ENCODE results near the gene CGB5. TPM values are rescaled to one million over a fixed set of nuclear protein-coding genes. Genes with fewer than 3 reads are reported as not detected.

CGB5 gene
- total and polyA plus RNA-seq, 2 donors (not counting 3 experiments of a cell fraction or from before 2014, with no cell fraction given), result not detected

DNA sequence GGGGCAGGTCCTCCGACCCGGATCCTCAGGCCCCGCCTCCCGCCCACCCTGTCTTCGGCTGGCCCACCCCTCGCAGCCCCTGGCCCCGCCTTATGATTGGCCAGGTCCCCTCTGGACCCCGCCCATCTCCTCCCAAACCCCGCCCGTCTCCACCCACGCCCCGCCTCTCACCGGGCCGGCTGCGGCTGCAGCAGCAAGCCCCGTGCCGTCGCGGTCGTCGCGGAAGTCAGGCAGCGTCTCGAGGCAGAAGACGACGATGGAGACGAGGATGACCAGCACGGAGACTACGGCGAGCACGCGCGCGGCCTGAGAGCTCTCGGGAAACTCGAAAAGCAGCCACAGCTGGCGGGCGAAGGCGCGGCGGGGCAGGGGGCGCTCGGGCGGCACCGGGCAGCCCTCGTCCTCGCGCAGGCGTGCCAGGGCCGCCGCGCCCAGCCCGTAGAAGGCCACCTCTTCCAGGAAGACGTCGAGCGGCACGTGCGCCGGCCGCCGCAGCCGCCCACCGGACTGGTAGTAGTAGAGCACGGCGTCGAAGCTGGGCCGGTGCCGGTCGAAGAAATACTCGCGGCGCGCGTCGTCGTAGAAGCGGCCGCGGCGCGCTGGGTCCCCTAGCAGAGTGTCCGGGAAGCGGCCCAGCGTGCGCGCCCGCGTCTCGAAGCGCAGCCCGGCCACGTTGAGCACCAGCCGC lies 28.4 kb downstream of the CGB5 start:
- Histone ChIP-seq H3K4me3 (replicated peaks in 1 of 3; ENCODE audit: insufficient read depth in 1 of 3, low read depth in 1 of 3, low read length in 3 of 3) (no peak overlapping the region), H3K27ac (ENCODE audit: insufficient read depth, low read depth, low read length) (no peak overlapping the region), H3K27me3 (ENCODE audit: control insufficient read depth in 2 of 2, insufficient read depth in 2 of 2, low read length in 2 of 2) (peaks cover 27 to 35% of the 10 kb centered on the region in 2 experiments), H3K36me3 (ENCODE audit: control insufficient read depth in 2 of 2, extremely low read depth in 1 of 2, insufficient read depth in 2 of 2, low read length in 2 of 2) (no peaks in the 10 kb centered on the region), H3K9ac (replicated peaks; ENCODE audit: extremely low read depth, insufficient read depth, low read length) (no peak overlapping the region), H4K20me1 (replicated peaks; ENCODE audit: control insufficient read depth, extremely low read depth, insufficient read depth, low read length) (no peaks in the 10 kb centered on the region), H3K9me1 (replicated peaks; ENCODE audit: control insufficient read depth, extremely low read depth, insufficient read depth, low read length) (no peaks in the 10 kb centered on the region), H3K79me2 (ENCODE audit: control insufficient read depth, insufficient read depth, low read length) (no peaks in the 10 kb centered on the region), H3K9me3 (replicated peaks; ENCODE audit: control insufficient read depth, insufficient read depth, low read length) (no peaks in the 10 kb centered on the region), H3K4me1 (ENCODE audit: control insufficient read depth, extremely low read depth, insufficient read depth, low read length) (no peaks in the 10 kb centered on the region), H2AFZ (ENCODE audit: low read depth, low read length) (peak overlapping the region; percentile 73), H3K4me2 (ENCODE audit: insufficient read depth, low read length) (no peak overlapping the region)
- no TSS peak for BruUV-seq (replicated peaks)
- ChIA-PET CTCF (no interaction called here), POLR2A (no interaction called here)
- TF ChIP-seq EZH2 (IDR thresholded peaks at IDR 0.05; ENCODE audit: borderline replicate concordance, low read depth, low read length, severe bottlenecking) (peak; percentile 92), JUN (IDR thresholded peaks at IDR 0.05; ENCODE audit: borderline replicate concordance, insufficient read depth, insufficient read length, low read depth) (no peak)
- DNase-seq (ENCODE audit: low read depth, low spot score), result no peak
- no peak for FAIRE-seq
- dilution Hi-C loops (cut with MboI; ENCODE audit: extremely low pct_ligation_motif_present, low sequenced_read_pairs), result no loop called here
- intact Hi-C loops (cut with micrococcal nuclease), result no loop called here

DNA sequence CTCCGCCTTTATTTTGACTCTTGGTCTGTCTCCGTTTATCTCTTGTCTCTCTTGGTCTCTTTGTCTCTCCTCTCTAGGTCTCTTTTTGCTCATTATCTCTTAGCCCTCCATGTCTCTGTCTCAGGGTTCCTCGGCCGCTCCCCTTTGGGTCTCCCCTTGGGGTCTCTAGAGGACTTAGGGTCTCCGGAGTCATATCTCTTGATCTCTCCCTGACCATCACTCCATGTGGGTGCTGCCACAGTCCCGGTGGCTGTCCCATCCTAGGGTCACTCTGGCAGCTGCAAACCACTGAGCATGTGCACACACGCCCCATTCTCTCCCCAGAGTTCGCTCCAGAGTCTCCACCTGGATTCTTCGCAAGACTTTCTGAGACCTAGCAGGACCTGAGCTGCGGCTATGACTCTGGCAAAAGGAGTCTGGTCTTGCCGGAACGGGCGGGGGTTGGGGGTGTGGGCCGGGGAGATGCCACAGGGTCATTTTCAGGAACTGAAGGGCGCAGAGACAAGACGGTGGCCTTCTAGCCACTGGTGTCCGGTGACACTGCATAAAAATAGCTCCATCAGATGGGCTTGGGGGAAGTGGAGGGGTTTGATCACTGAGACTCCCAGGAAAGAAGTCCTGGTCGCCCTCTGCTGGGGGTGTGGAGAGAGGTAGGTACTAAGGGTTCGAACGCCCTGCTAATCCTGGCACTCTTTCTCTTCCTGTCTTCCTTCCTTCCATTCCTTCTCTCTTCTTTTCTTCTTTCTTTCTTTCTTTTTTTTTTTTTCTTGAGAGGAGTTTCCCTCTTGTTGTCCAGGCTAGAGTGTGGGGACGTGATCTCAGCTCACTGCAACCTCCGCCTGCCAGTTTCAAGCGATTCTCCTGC lies 30.1 kb downstream of the CGB5 start:
- TF ChIP-seq, protein P1, sequence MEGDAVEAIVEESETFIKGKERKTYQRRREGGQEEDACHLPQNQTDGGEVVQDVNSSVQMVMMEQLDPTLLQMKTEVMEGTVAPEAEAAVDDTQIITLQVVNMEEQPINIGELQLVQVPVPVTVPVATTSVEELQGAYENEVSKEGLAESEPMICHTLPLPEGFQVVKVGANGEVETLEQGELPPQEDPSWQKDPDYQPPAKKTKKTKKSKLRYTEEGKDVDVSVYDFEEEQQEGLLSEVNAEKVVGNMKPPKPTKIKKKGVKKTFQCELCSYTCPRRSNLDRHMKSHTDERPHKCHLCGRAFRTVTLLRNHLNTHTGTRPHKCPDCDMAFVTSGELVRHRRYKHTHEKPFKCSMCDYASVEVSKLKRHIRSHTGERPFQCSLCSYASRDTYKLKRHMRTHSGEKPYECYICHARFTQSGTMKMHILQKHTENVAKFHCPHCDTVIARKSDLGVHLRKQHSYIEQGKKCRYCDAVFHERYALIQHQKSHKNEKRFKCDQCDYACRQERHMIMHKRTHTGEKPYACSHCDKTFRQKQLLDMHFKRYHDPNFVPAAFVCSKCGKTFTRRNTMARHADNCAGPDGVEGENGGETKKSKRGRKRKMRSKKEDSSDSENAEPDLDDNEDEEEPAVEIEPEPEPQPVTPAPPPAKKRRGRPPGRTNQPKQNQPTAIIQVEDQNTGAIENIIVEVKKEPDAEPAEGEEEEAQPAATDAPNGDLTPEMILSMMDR (IDR thresholded peaks at IDR 0.05; ENCODE audit: extremely low read depth in 1 of 2, insufficient read depth in 1 of 2, low read depth in 1 of 2, low read length in 2 of 2), result peak in 1 of 2 donors; percentile 8
- TF ChIP-seq FOS (IDR thresholded peaks at IDR 0.05; ENCODE audit: borderline replicate concordance, insufficient read depth, low read length), result no peak
- dilution Hi-C loops (cut with MboI; ENCODE audit: extremely low pct_ligation_motif_present, low sequenced_read_pairs), result no loop called here
- no peak overlapping the region for H2AFZ ChIP-seq (ENCODE audit: low read depth, low read length)
- no peaks in the 10 kb centered on the region for H3K4me1 ChIP-seq (ENCODE audit: control insufficient read depth, extremely low read depth, insufficient read depth, low read length)
- no peak overlapping the region for H3K9ac ChIP-seq (replicated peaks; ENCODE audit: extremely low read depth, insufficient read depth, low read length)
- no peaks in the 10 kb centered on the region for H3K9me3 ChIP-seq (replicated peaks; ENCODE audit: control insufficient read depth, insufficient read depth, low read length)
- CTCF ChIA-PET, result interaction anchor here (0.6 to 3.4 kb wide), 11 partner anchors 8 to 153 kb away, joined by 3 to 18 read pairs (median 4); partner anchors contain the start of gene NTF4
- H3K36me3 ChIP-seq (ENCODE audit: control insufficient read depth in 2 of 2, extremely low read depth in 1 of 2, insufficient read depth in 2 of 2, low read length in 2 of 2), result no peaks in the 10 kb centered on the region
- peaks cover 22 to 24% of the 10 kb centered on the region in 2 experiments for H3K27me3 ChIP-seq (ENCODE audit: control insufficient read depth in 2 of 2, insufficient read depth in 2 of 2, low read length in 2 of 2)
- BruUV-seq (replicated peaks), result no TSS peak
- no peak overlapping the region for H3K4me3 ChIP-seq (replicated peaks in 1 of 3; ENCODE audit: insufficient read depth in 1 of 3, low read depth in 1 of 3, low read length in 3 of 3)
- H3K79me2 ChIP-seq (ENCODE audit: control insufficient read depth, insufficient read depth, low read length), result no peaks in the 10 kb centered on the region
- no peak overlapping the region for H3K27ac ChIP-seq (ENCODE audit: insufficient read depth, low read depth, low read length)
- no peak for FAIRE-seq
- POLR2A ChIA-PET, result no interaction called here
- H3K9me1 ChIP-seq (replicated peaks; ENCODE audit: control insufficient read depth, extremely low read depth, insufficient read depth, low read length), result no peaks in the 10 kb centered on the region
- H4K20me1 ChIP-seq (replicated peaks; ENCODE audit: control insufficient read depth, extremely low read depth, insufficient read depth, low read length), result no peaks in the 10 kb centered on the region
- intact Hi-C loops (cut with micrococcal nuclease), result loop anchor here (1.0 to 2.0 kb wide), 2 partner anchors 73 to 75 kb away; no protein-coding TSS in a partner anchor
- H3K4me2 ChIP-seq (ENCODE audit: insufficient read depth, low read length), result no peak overlapping the region
- no peak for DNase-seq (ENCODE audit: low read depth, low spot score)
